Immature natural killer cell (primary cell): ENCODE measurements around the gene FKBP15. TPM values are rescaled to one million over a fixed set of nuclear protein-coding genes. Genes with fewer than 3 reads are reported as not detected.

Source experiments
- DNase-seq, 3 donors: peaks; one replicate each; pipeline ENCODE4 v3.0.0; 2022; ENCODE audit warnings: mixed read lengths in 1 of 3
- H3K27ac Mint-ChIP-seq, 6 donors: one replicate each; pipeline ENCODE4 v1.8.0; 2020; ENCODE audit warnings: mixed read lengths in 6 of 6, mild to moderate bottlenecking in 5 of 6, inconsistent platforms in 4 of 6, moderate library complexity in 3 of 6
- H3K27me3 Mint-ChIP-seq, 3 donors: one replicate each; pipeline ENCODE4 v1.8.0; 2020 to 2021; ENCODE audit warnings: low read depth in 3 of 3, mild to moderate bottlenecking in 3 of 3, mixed read lengths in 3 of 3, moderate library complexity in 3 of 3, inconsistent platforms in 1 of 3
- H3K36me3 Mint-ChIP-seq, 3 donors: one replicate each; pipeline ENCODE4 v1.8.0; 2020; ENCODE audit warnings: mixed read lengths in 3 of 3, inconsistent platforms in 2 of 3, mild to moderate bottlenecking in 2 of 3
- H3K4me1 Mint-ChIP-seq, 2 donors: one replicate each; pipeline ENCODE4 v1.8.0; 2020; ENCODE audit warnings: inconsistent platforms in 2 of 2, mild to moderate bottlenecking in 2 of 2, mixed read lengths in 2 of 2, moderate library complexity in 1 of 2
- H3K4me3 Mint-ChIP-seq, 5 donors: one replicate each; pipeline ENCODE4 v1.8.0; 2020; ENCODE audit warnings: mild to moderate bottlenecking in 5 of 5, mixed read lengths in 5 of 5, inconsistent platforms in 3 of 5, moderate library complexity in 3 of 5
- H3K9me3 Mint-ChIP-seq, 6 donors: one replicate each; pipeline ENCODE4 v1.8.0; 2020; ENCODE audit warnings: mild to moderate bottlenecking in 6 of 6, mixed read lengths in 6 of 6, inconsistent platforms in 4 of 6, moderate library complexity in 3 of 6
- polyA plus RNA-seq, 3 donors: library from polyadenylated mRNA; unstranded; fragments of 300-500 nt; fragmentation: Illumina TruSeq; gene quantifications; one replicate each; pipeline ENCODE4 v1.2.3, GENCODE V29; 2021

FKBP15 gene
- polyA plus RNA-seq, 3 donors from 2014 or later = 2.8 to 22.7 (median 8.4) TPM

GRCh38 chr9:113222482-113222841 lies 1.4 kb upstream of the FKBP15 start:
- Mint-ChIP-seq H3K27me3 (peaks cover 8 to 16% (median 10%) of the 10 kb centered on the region in 3 donors), H3K36me3 (no peaks in the 10 kb centered on the region), H3K4me3 (peak overlapping the region; percentile 89 to 97 (median 93)), H3K27ac (peak overlapping the region in 5 of 6 donors; percentile 92 to 98 (median 94)), H3K4me1 (peaks cover 42 to 52% of the 10 kb centered on the region in 2 donors), H3K9me3 (no peaks in the 10 kb centered on the region)
- DNase-seq = no peak

- H3K27ac Mint-ChIP-seq = peak overlapping the region; percentile 92 to 98 (median 94)
- peaks cover 8 to 16% (median 10%) of the 10 kb centered on the region in 3 donors for H3K27me3 Mint-ChIP-seq
- H3K9me3 Mint-ChIP-seq = no peaks in the 10 kb centered on the region
- no peaks in the 10 kb centered on the region for H3K36me3 Mint-ChIP-seq
- peak overlapping the region; percentile 89 to 97 (median 93) for H3K4me3 Mint-ChIP-seq
- peaks cover 42 to 52% of the 10 kb centered on the region in 2 donors for H3K4me1 Mint-ChIP-seq
- DNase-seq = no peak
Measured at GRCh38 chr9:113221800-113222481, 864 bp upstream of the FKBP15 start.

- H3K4me3 Mint-ChIP-seq = peak overlapping the region; percentile 89 to 97 (median 93)
- peaks cover 44 to 60% of the 10 kb centered on the region in 2 donors for H3K4me1 Mint-ChIP-seq
- peaks cover 8 to 16% (median 10%) of the 10 kb centered on the region in 3 donors for H3K27me3 Mint-ChIP-seq
- no peaks in the 10 kb centered on the region for H3K36me3 Mint-ChIP-seq
- H3K9me3 Mint-ChIP-seq = no peaks in the 10 kb centered on the region
- peak; percentile 40 to 45 (median 43) for DNase-seq
- H3K27ac Mint-ChIP-seq = peak overlapping the region; percentile 92 to 98 (median 94)
Measured at GRCh38 chr9:113220467-113221002, 542 bp downstream of the FKBP15 start.

- H3K27me3 Mint-ChIP-seq = peaks cover 8 to 16% (median 10%) of the 10 kb centered on the region in 3 donors
- peaks cover 47 to 66% of the 10 kb centered on the region in 2 donors for H3K4me1 Mint-ChIP-seq
- H3K36me3 Mint-ChIP-seq = no peaks in the 10 kb centered on the region
- peak; percentile 41 to 54 (median 43) for DNase-seq
- peak overlapping the region; percentile 89 to 97 (median 93) for H3K4me3 Mint-ChIP-seq
- peak overlapping the region; percentile 92 to 98 (median 94) for H3K27ac Mint-ChIP-seq
- H3K9me3 Mint-ChIP-seq = no peaks in the 10 kb centered on the region
Measured at GRCh38 chr9:113219969-113220368, 1.1 kb downstream of the FKBP15 start.

GRCh38 chr9:113219186-113219936 lies 1.7 kb downstream of the FKBP15 start:
- no peak for DNase-seq
- Mint-ChIP-seq H3K4me1 (peaks cover 52 to 72% of the 10 kb centered on the region in 2 donors), H3K4me3 (peak overlapping the region; percentile 89 to 97 (median 93)), H3K27me3 (peaks cover 8 to 16% (median 10%) of the 10 kb centered on the region in 3 donors), H3K36me3 (no peaks in the 10 kb centered on the region), H3K9me3 (no peaks in the 10 kb centered on the region), H3K27ac (peak overlapping the region; percentile 92 to 98 (median 94))

- H3K9me3 Mint-ChIP-seq = no peaks in the 10 kb centered on the region
- DNase-seq = no peak
- H3K27me3 Mint-ChIP-seq = peaks cover 6 to 11% (median 8%) of the 10 kb centered on the region in 3 donors
- peaks cover 44 to 68% of the 10 kb centered on the region in 2 donors for H3K4me1 Mint-ChIP-seq
- peak overlapping the region in 2 of 6 donors; percentile 53 for H3K27ac Mint-ChIP-seq
- H3K4me3 Mint-ChIP-seq = no peak overlapping the region
- H3K36me3 Mint-ChIP-seq = peaks cover 0 to 7% (median 0%) of the 10 kb centered on the region in 3 donors
Measured at GRCh38 chr9:113216406-113216805, 4.7 kb downstream of the FKBP15 start.

- Mint-ChIP-seq H3K36me3 (peaks cover 0 to 7% (median under 1%) of the 10 kb centered on the region in 3 donors), H3K9me3 (no peaks in the 10 kb centered on the region), H3K27me3 (no peaks in the 10 kb centered on the region), H3K4me1 (peaks cover 37 to 58% of the 10 kb centered on the region in 2 donors), H3K4me3 (no peak overlapping the region), H3K27ac (peak overlapping the region in 5 of 6 donors; percentile 1 to 70 (median 50))
- DNase-seq = peak in 1 of 3 donors; percentile 25
Measured at GRCh38 chr9:113215132-113215531, 5.9 kb downstream of the FKBP15 start.

- H3K27ac Mint-ChIP-seq = no peak overlapping the region
- peaks cover 17 to 36% of the 10 kb centered on the region in 2 donors for H3K4me1 Mint-ChIP-seq
- no peak for DNase-seq
- peaks cover 0 to 1% (median 0%) of the 10 kb centered on the region in 3 donors for H3K27me3 Mint-ChIP-seq
- H3K4me3 Mint-ChIP-seq = no peak overlapping the region
- H3K9me3 Mint-ChIP-seq = no peaks in the 10 kb centered on the region
- peaks cover 11 to 18% (median 11%) of the 10 kb centered on the region in 3 donors for H3K36me3 Mint-ChIP-seq
Measured at GRCh38 chr9:113210815-113211214, 10.3 kb downstream of the FKBP15 start.

- Mint-ChIP-seq H3K27me3 (peaks cover 0 to 1% (median 0%) of the 10 kb centered on the region in 3 donors), H3K27ac (no peak overlapping the region), H3K4me3 (no peak overlapping the region), H3K36me3 (peaks cover 33 to 54% (median 39%) of the 10 kb centered on the region in 3 donors), H3K9me3 (no peaks in the 10 kb centered on the region), H3K4me1 (peaks cover 2 to 9% of the 10 kb centered on the region in 2 donors)
- no peak for DNase-seq
Measured at GRCh38 chr9:113205861-113206260, 15.2 kb downstream of the FKBP15 start.

- no peak for DNase-seq
- Mint-ChIP-seq H3K27ac (no peak overlapping the region), H3K4me1 (peaks cover 2 to 9% of the 10 kb centered on the region in 2 donors), H3K4me3 (no peak overlapping the region), H3K9me3 (no peaks in the 10 kb centered on the region), H3K27me3 (peaks cover 0 to 1% (median 0%) of the 10 kb centered on the region in 3 donors), H3K36me3 (peaks cover 33 to 56% (median 39%) of the 10 kb centered on the region in 3 donors)
Measured at GRCh38 chr9:113205432-113205831, 15.6 kb downstream of the FKBP15 start.

- no peaks in the 10 kb centered on the region for H3K9me3 Mint-ChIP-seq
- H3K27me3 Mint-ChIP-seq = no peaks in the 10 kb centered on the region
- peak overlapping the region in 1 of 6 donors; percentile 13 for H3K27ac Mint-ChIP-seq
- DNase-seq = no peak
- H3K4me3 Mint-ChIP-seq = no peak overlapping the region
- H3K4me1 Mint-ChIP-seq = no peaks in the 10 kb centered on the region
- peaks cover 47 to 73% (median 52%) of the 10 kb centered on the region in 3 donors for H3K36me3 Mint-ChIP-seq
Measured at GRCh38 chr9:113199683-113200329, 21.3 kb downstream of the FKBP15 start.

GRCh38 chr9:113192455-113192854 lies 28.6 kb downstream of the FKBP15 start:
- Mint-ChIP-seq H3K27me3 (no peaks in the 10 kb centered on the region), H3K36me3 (peaks cover 21 to 39% (median 39%) of the 10 kb centered on the region in 3 donors), H3K4me1 (no peaks in the 10 kb centered on the region), H3K9me3 (no peaks in the 10 kb centered on the region), H3K27ac (no peak overlapping the region), H3K4me3 (no peak overlapping the region)
- no peak for DNase-seq

- H3K4me3 Mint-ChIP-seq = no peak overlapping the region
- H3K27me3 Mint-ChIP-seq = no peaks in the 10 kb centered on the region
- H3K27ac Mint-ChIP-seq = peak overlapping the region in 1 of 6 donors; percentile 47
- H3K4me1 Mint-ChIP-seq = no peaks in the 10 kb centered on the region
- peaks cover 12 to 54% (median 50%) of the 10 kb centered on the region in 3 donors for H3K36me3 Mint-ChIP-seq
- H3K9me3 Mint-ChIP-seq = no peaks in the 10 kb centered on the region
- no peak for DNase-seq
Measured at GRCh38 chr9:113187929-113188595, 33.0 kb downstream of the FKBP15 start.
